Spinal cord (tissue), 10 donors: ENCODE data around the gene ZNF804B. TPM values are rescaled to one million over a fixed set of nuclear protein-coding genes. Genes with fewer than 3 reads are reported as not detected.

Experiments used
- DNase-seq, 6 donors: peaks; one replicate each; pipeline versions ENCODE4 v3.0.0 to v3.0.0-alpha.2; 2013 to 2015; ENCODE audit warnings: low spot score in 6 of 6, low read depth in 4 of 6
- H3K27ac ChIP-seq: one replicate; pipeline ENCODE4 v1.5.1; 2013; ENCODE audit warnings: low read depth, low read length, control low read depth
- H3K27me3 ChIP-seq: one replicate; pipeline ENCODE4 v1.6.1; 2013; ENCODE audit warnings: low read length; ENCODE audit not compliant: control insufficient read depth, insufficient read depth
- H3K36me3 ChIP-seq: one replicate; pipeline ENCODE4 v1.6.1; 2013; ENCODE audit warnings: low read length; ENCODE audit not compliant: control insufficient read depth, insufficient read depth
- H3K4me1 ChIP-seq: one replicate; pipeline ENCODE4 v1.6.1; 2013; ENCODE audit warnings: low read length; ENCODE audit not compliant: control insufficient read depth, insufficient read depth
- H3K4me3 ChIP-seq: one replicate; pipeline ENCODE4 v1.5.1; 2013; ENCODE audit warnings: low read depth, low read length, control low read depth
- H3K9me3 ChIP-seq: one replicate; pipeline ENCODE4 v1.6.1; 2013; ENCODE audit warnings: low read length; ENCODE audit not compliant: control insufficient read depth, insufficient read depth
- WGBS: methylation state at CpG from one replicate; pipeline ENCODE4 v1.1.5; 2013; ENCODE audit warnings: missing lambda C conversion rate; ENCODE audit not compliant: insufficient coverage; 5-methylcytosine and 5-hydroxymethylcytosine counted together
- polyA plus RNA-seq, 2 donors: library from polyadenylated mRNA; unstranded; fragments of 120-200 nt; gene quantifications; one replicate each; pipeline ENCODE4 v1.2.1, GENCODE V29; 2013; ENCODE audit not compliant: insufficient read length in 2 of 2
- small RNA-seq: library from RNA; depleted of rRNA; stranded (forward); fragments of <200 nt; gene quantifications from one replicate; pipeline ENCODE3, GENCODE V24; 2014; ENCODE audit warnings: low replicate concordance
- total RNA-seq, 2 donors: library from RNA; depleted of rRNA in 1 of 2; stranded (reverse); fragments of 120-200 nt in 1 of 2; fragments of >200 nt in 1 of 2; gene quantifications; one replicate each; pipeline versions ENCODE4 v1.2.3 to v1.2.4, GENCODE V29; 2013 to 2014
- donor health status: healthy.

ZNF804B gene
- total and polyA plus RNA-seq, 4 donors: 0.96 to 5.5 (median 2.2) TPM

DNA sequence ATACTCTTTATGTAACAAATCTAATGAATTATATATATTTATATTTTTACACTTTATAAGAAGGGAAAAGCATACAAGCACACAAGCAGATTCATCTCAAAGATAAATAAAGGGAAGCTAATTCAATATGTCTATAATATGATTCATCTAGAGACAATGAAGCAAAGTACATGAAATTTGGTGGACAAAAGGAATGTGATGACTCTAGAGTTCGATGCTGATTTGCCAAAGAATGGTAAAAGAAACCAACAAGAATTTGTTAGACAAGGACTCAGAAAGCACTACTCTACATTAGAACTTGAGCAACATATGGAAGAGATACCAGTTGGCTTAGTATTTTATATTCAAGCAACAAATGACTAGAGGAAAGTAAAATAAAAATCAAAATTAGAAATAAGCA, 572.5 kb downstream of the ZNF804B start:
- WGBS: no CpG with 5 or more reads among the region's 1 CpG
- no peak overlapping the region for H3K27ac ChIP-seq
- DNase-seq: no peak
- H3K9me3 ChIP-seq: no peaks in the 10 kb centered on the region
- no peaks in the 10 kb centered on the region for H3K36me3 ChIP-seq
- no peaks in the 10 kb centered on the region for H3K4me1 ChIP-seq
- H3K27me3 ChIP-seq: no peaks in the 10 kb centered on the region
- H3K4me3 ChIP-seq: no peak overlapping the region

DNA sequence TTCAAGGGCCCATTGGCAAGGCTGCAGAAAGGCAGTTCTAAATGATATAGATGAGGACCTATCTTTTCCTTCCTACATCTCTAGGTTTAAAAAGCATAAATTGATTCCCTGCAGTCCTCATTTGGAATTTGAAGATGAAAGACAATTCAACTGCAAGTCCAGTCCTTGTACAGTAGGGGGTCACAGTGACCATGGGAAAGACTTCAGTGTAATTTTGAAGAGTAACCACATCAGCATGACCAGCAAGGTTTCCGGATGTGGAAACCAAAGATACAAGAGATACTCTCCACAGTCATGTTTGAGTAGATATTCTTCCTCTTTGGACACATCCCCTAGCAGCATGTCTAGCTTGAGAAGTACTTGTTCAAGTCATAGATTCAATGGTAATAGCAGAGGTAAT, 575.3 kb downstream of the ZNF804B start:
- Histone ChIP-seq H3K36me3 (no peaks in the 10 kb centered on the region), H3K9me3 (no peaks in the 10 kb centered on the region), H3K4me1 (no peaks in the 10 kb centered on the region), H3K27ac (no peak overlapping the region), H3K27me3 (no peaks in the 10 kb centered on the region), H3K4me3 (no peak overlapping the region)
- DNase-seq: no peak
- no CpG with 5 or more reads among the region's 1 CpG for WGBS

DNA sequence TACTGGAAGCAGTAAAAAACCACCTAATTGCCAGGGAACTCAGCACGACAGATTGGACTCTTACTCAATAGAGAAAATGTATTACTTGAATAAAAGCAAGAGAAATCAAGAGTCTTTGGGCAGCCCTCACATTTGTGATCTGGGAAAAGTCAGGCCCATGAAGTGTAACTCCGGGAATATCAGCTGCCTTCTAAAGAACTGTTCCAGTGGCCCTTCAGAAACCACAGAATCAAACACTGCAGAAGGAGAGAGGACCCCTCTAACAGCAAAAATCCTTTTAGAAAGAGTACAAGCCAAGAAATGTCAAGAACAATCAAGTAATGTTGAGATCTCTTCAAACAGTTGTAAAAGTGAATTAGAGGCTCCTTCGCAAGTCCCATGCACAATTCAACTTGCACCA, 576.0 kb downstream of the ZNF804B start:
- Histone ChIP-seq H3K9me3 (no peaks in the 10 kb centered on the region), H3K27me3 (no peaks in the 10 kb centered on the region), H3K36me3 (no peaks in the 10 kb centered on the region), H3K4me3 (no peak overlapping the region), H3K27ac (no peak overlapping the region), H3K4me1 (no peaks in the 10 kb centered on the region)
- no peak for DNase-seq
- no CpG with 5 or more reads among the region's 3 CpGs for WGBS

GRCh38 chr7:89336121-89336520, 576.6 kb downstream of the ZNF804B start:
- no peaks in the 10 kb centered on the region for H3K4me1 ChIP-seq
- DNase-seq: no peak
- no peaks in the 10 kb centered on the region for H3K9me3 ChIP-seq
- WGBS: 95% methylated on average over 3 of the region's 5 CpGs
- no peaks in the 10 kb centered on the region for H3K27me3 ChIP-seq
- no peaks in the 10 kb centered on the region for H3K36me3 ChIP-seq
- H3K27ac ChIP-seq: no peak overlapping the region
- no peak overlapping the region for H3K4me3 ChIP-seq

- no CpG with 5 or more reads among the region's 3 CpGs for WGBS
- Histone ChIP-seq H3K27ac (no peak overlapping the region), H3K27me3 (no peaks in the 10 kb centered on the region), H3K4me1 (no peaks in the 10 kb centered on the region), H3K4me3 (no peak overlapping the region), H3K36me3 (no peaks in the 10 kb centered on the region), H3K9me3 (no peaks in the 10 kb centered on the region)
- no peak for DNase-seq
Observed at GRCh38 chr7:89339748-89340147, 580.2 kb downstream of the ZNF804B start.

DNA sequence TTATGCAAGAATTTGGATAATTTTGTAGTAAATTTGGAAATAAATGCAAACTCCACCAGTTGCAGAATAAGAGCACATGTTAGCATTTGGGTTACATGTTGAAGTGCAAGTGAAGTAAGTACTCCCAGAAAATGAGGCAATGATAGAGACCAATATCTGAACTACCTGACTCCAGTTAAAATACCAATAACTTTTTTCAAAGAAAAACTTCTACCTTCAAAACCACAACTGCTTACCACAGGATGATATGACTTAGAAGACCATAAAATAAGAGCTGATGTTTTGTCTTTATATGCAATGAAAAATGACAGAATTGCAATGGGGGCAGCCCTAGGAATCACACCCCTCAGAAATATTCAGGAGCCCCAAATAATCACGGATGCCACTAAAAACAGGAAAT, 597.6 kb downstream of the ZNF804B start:
- Histone ChIP-seq H3K4me1 (no peaks in the 10 kb centered on the region), H3K9me3 (no peaks in the 10 kb centered on the region), H3K4me3 (no peak overlapping the region), H3K27ac (no peak overlapping the region), H3K27me3 (no peaks in the 10 kb centered on the region), H3K36me3 (no peaks in the 10 kb centered on the region)
- DNase-seq: no peak
- WGBS: 85% methylated on average over 1 of the region's 1 CpG

GRCh38 chr7:89377219-89377618, 617.7 kb downstream of the ZNF804B start:
- Histone ChIP-seq H3K4me3 (no peak overlapping the region), H3K27me3 (no peaks in the 10 kb centered on the region), H3K36me3 (no peaks in the 10 kb centered on the region), H3K4me1 (no peaks in the 10 kb centered on the region), H3K27ac (no peak overlapping the region), H3K9me3 (no peaks in the 10 kb centered on the region)
- no peak for DNase-seq
- no CpG with 5 or more reads among the region's 3 CpGs for WGBS

DNA sequence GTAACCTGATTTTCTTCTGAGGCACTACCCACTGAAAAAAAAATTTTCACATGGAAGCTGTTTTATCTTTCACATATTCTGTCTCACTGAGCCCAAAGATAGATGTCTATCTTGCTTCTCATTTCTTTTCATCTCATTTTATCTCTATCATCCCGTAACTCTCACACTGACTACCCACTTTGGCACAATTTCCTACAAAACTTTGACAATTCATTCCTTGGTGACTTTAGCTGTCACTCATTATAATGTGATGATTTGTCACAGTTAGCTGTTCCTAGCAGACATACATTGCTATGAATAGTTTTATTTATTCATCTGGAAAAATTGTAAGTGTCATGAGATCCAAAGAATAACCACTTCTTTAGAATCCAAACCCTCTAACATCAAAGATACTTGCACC, 625.9 kb downstream of the ZNF804B start:
- H3K4me3 ChIP-seq: no peak overlapping the region
- no peaks in the 10 kb centered on the region for H3K4me1 ChIP-seq
- H3K27ac ChIP-seq: no peak overlapping the region
- H3K36me3 ChIP-seq: no peaks in the 10 kb centered on the region
- 100% methylated on average over 1 of the region's 1 CpG for whole genome bisulfite sequencing
- no peaks in the 10 kb centered on the region for H3K27me3 ChIP-seq
- H3K9me3 ChIP-seq: no peaks in the 10 kb centered on the region
- no peak for DNase-seq

Small RNA genes lying within 50 kb of the gene (small RNA-seq; reads per million reads assigned to genes)
- gene AC002127.1: not detected

Other genes starting within 250 kb of the ZNF804B start
- not detected for gene TEX47, start 36.0 kb downstream of the ZNF804B start, total RNA-seq
- not detected for gene TEX47, start 36.0 kb downstream of the ZNF804B start, polyA plus RNA-seq